HepG2 (cell line): Measurements from ENCODE around the gene ANKRD11. TPM values are rescaled to one million over a fixed set of nuclear protein-coding genes. Genes with fewer than 3 reads are reported as not detected.

ENCODE experiments used
- CBX5 ChIP-seq: sonication (generic); formaldehyde crosslinking; IDR thresholded peaks from 2 replicates; pipeline ENCODE4 v1.4.0; 2020; ENCODE audit warnings: missing genetic modification reagents, borderline replicate concordance
- GABPA ChIP-seq, 2 experiments: IDR thresholded peaks; 2 replicates each; pipeline ENCODE4 v1.6.1; 2011 to 2016; ENCODE audit warnings: low read depth in 2 of 2, low read length in 1 of 2, missing biosample characterization in 1 of 2, missing genetic modification characterization in 1 of 2
- HBP1 ChIP-seq: IDR thresholded peaks from 2 replicates; pipeline ENCODE4 v1.6.1; 2016; ENCODE audit warnings: low read depth, control low read depth
- HNRNPLL ChIP-seq: fragments of 200-400 bp; formaldehyde crosslinking; IDR thresholded peaks from 2 replicates; pipeline ENCODE4 v1.6.1; 2017; ENCODE audit warnings: mild to moderate bottlenecking, low read depth, low read length; ENCODE audit not compliant: poor library complexity, severe bottlenecking
- MIER2 ChIP-seq: IDR thresholded peaks from 2 replicates; pipeline ENCODE4 v1.6.1; 2016; ENCODE audit warnings: missing biosample characterization, missing genetic modification reagents
- POGZ ChIP-seq: sonication (generic); formaldehyde crosslinking; IDR thresholded peaks from 2 replicates; pipeline ENCODE4 v1.4.0; 2020; ENCODE audit warnings: mild to moderate bottlenecking, missing genetic modification reagents
- RCOR2 ChIP-seq: IDR thresholded peaks from 2 replicates; pipeline ENCODE4 v1.6.1; 2016; ENCODE audit warnings: missing biosample characterization, missing genetic modification reagents
- SETDB1 ChIP-seq: sonication (generic); formaldehyde crosslinking; IDR thresholded peaks from 2 replicates; pipeline ENCODE4 v1.5.1; 2020; ENCODE audit warnings: missing genetic modification reagents, mild to moderate bottlenecking, borderline replicate concordance
- SP2 ChIP-seq: sonication (generic); formaldehyde crosslinking; IDR thresholded peaks from 2 replicates; pipeline ENCODE4 v1.5.1; 2020; ENCODE audit warnings: mild to moderate bottlenecking, missing genetic modification reagents
- STAG1 ChIP-seq: sonication (generic); formaldehyde crosslinking; IDR thresholded peaks from 2 replicates; pipeline ENCODE4 v1.4.0; 2020; ENCODE audit warnings: missing genetic modification reagents
- TARDBP ChIP-seq: sonication (generic); formaldehyde crosslinking; IDR thresholded peaks from 2 replicates; pipeline ENCODE4 v1.8.0; 2022; ENCODE audit warnings: mild to moderate bottlenecking, missing genetic modification reagents
- ZBED4 ChIP-seq: sonication (generic); formaldehyde crosslinking; IDR thresholded peaks from 2 replicates; pipeline ENCODE4 v1.4.0; 2020; ENCODE audit warnings: missing genetic modification reagents, borderline replicate concordance
- ZNF207 ChIP-seq: fragments of 450-650 bp; IDR thresholded peaks from 2 replicates; pipeline ENCODE4 v1.6.1; 2016; ENCODE audit warnings: antibody characterized with exemption, borderline replicate concordance
- ZNF329 ChIP-seq: sonication (generic); formaldehyde crosslinking; IDR thresholded peaks from 2 replicates; pipeline ENCODE4 v1.9.0; 2021; ENCODE audit warnings: low read depth, mild to moderate bottlenecking, missing genetic modification reagents
- ZNF335 ChIP-seq: sonication (generic); formaldehyde crosslinking; IDR thresholded peaks from 2 replicates; pipeline ENCODE4 v1.4.0; 2020; ENCODE audit warnings: missing genetic modification reagents
- ZNF543 ChIP-seq: sonication (generic); formaldehyde crosslinking; IDR thresholded peaks from 2 replicates; pipeline ENCODE4 v1.4.0; 2020; ENCODE audit warnings: mild to moderate bottlenecking, missing genetic modification reagents
- ZNF614 ChIP-seq: IDR thresholded peaks from 2 replicates; pipeline ENCODE4 v1.6.1; 2018; ENCODE audit warnings: missing biosample characterization, missing genetic modification reagents, inconsistent platforms, borderline replicate concordance
- ZNF678 ChIP-seq: sonication (generic); formaldehyde crosslinking; IDR thresholded peaks from 2 replicates; pipeline ENCODE4 v1.4.0; 2020; ENCODE audit warnings: mild to moderate bottlenecking, missing genetic modification reagents
- ZNF724P ChIP-seq: sonication (generic); formaldehyde crosslinking; IDR thresholded peaks from 2 replicates; pipeline ENCODE4 v1.8.0; 2022; ENCODE audit warnings: missing genetic modification reagents, borderline replicate concordance
- ZNF800 ChIP-seq: sonication (generic); formaldehyde crosslinking; IDR thresholded peaks from 2 replicates; pipeline ENCODE4 v1.4.0; 2020; ENCODE audit warnings: missing genetic modification reagents
- polyA plus RNA-seq, 8 experiments: library from polyadenylated mRNA; depleted of rRNA in 3 of 8; stranded (reverse) in 7 of 8; unstranded in 1 of 8; fragments of >200 nt; fragmentation: Illumina TruSeq in 4 of 8; extraction: Trizol in 4 of 8; gene quantifications; 2 replicates each; pipeline versions ENCODE4 v1.2.1 to v1.2.3, GENCODE V29; 2011 to 2016; ENCODE audit warnings: low read depth in 4 of 8, missing spikeins in 1 of 8, mixed read lengths in 1 of 8; ENCODE audit not compliant: insufficient read depth in 1 of 8
- total RNA-seq, 5 experiments: library from RNA; depleted of rRNA; stranded (reverse); fragments of >200 nt; fragmentation: Illumina TruSeq; extraction: Trizol; gene quantifications; 2 replicates each; pipeline ENCODE4 v1.2.3, GENCODE V29; 2016; ENCODE audit warnings: low read depth in 1 of 5

Gene ANKRD11
- total and polyA plus RNA-seq, 2 of the 13 experiments (the other 11 are each of a cell fraction or from before 2014, with no cell fraction given), result 21.4 to 38.4 TPM

GRCh38 chr16:89507834-89508590 is 17.7 kb upstream of the ANKRD11 start, which contains the start of gene SPG7 (continued):
- TF ChIP-seq GABPA (IDR thresholded peaks at IDR 0.05; ENCODE audit: low read depth, low read length), result no peak
- no peak for TF ChIP-seq GABPA (CRISPR knock-in tag; IDR thresholded peaks at IDR 0.05; ENCODE audit: low read depth)
- TF ChIP-seq MIER2 (CRISPR knock-in tag), result 0 out of 2 replicates have a peak, but pooled peaks have one; percentile 7
- TF ChIP-seq SP2 (CRISPR knock-in tag), result peak; percentile 43; the same call in 1 of the 2 replicates
- TF ChIP-seq ZNF800 (CRISPR knock-in tag), result peak; percentile 96
- TF ChIP-seq STAG1, result peak; percentile 7; the same call in 1 of the 2 replicates
- peak; percentile 81; the same call in 1 of the 2 replicates for TF ChIP-seq HBP1 (CRISPR knock-in tag)
- 0 out of 2 replicates have a peak, but pooled peaks have one; percentile 16 for TF ChIP-seq RCOR2 (CRISPR knock-in tag)
- TF ChIP-seq ZNF335 (CRISPR knock-in tag), result peak; percentile 30; the same call in 1 of the 2 replicates
- TF ChIP-seq ZBED4 (CRISPR knock-in tag), result peak; percentile 48; the same call in 1 of the 2 replicates
- no peak for TF ChIP-seq HNRNPLL
- no peak for TF ChIP-seq SETDB1 (CRISPR knock-in tag)
- peak; percentile 21; the same call in 1 of the 2 replicates for TF ChIP-seq ZNF614 (CRISPR knock-in tag)
- TF ChIP-seq ZNF678 (CRISPR knock-in tag), result peak; percentile 32
- peak; percentile 11 for TF ChIP-seq TARDBP (CRISPR knock-in tag)
- TF ChIP-seq ZNF207, result no peak
- TF ChIP-seq POGZ (CRISPR knock-in tag), result peak; percentile 35; the same call in 1 of the 2 replicates
- TF ChIP-seq ZNF724P (CRISPR knock-in tag), result peak; percentile 77; the same call in 1 of the 2 replicates
- TF ChIP-seq CBX5 (CRISPR knock-in tag), result no peak
- TF ChIP-seq ZNF329, result peak; percentile 44
- peak; percentile 27; the same call in 1 of the 2 replicates for TF ChIP-seq ZNF543 (CRISPR knock-in tag)
